Measurements from ENCODE around the gene NPM3.
A peak's percentile ranks its signal among the peaks of the same experiment; 100 is the strongest.

DNA sequence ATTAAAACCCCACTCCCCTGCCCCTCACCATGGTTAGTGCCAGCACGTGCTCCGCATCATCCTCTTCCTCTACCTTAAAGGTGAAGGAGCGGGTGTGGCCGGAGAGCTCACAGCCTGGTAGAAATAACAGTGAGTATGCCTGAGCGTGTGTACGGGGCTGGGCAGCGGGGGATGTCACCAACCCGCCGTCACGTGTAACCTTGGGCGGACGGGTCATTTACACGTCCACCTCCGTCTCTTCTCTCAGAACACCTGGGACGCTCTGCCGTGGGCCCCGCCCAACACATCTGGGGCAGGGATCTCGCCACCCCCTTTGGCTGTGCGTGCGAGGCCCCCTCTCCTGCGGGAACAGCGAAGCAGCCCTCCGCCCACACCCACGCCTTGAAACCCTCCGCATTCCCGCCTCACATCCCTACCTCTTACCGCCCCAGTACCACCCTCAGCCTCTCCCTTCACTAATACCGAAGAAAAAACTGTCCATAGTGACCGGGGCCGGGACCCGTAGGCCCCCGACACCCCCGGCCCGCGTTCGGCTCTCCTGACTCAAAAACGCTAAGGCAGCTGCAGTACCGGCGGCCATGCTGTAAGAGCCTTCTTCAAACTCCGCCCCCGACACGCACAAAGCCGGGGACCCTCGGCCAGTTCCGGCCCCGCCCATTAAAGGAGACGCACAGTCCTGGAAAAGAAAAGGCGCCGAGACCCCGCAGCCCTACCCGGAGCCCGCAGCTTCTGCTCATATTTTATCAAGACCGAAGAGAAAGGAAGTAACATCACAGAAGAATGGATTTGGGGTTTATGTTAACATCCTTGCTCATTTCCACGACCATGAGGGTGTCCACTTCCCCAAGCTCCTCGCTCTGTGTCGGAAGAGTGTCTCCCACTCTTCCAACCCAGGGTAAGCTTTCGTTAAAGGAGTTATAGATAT lies at the start of gene NPM3:
- TF ChIP-seq POLR2A (IDR thresholded peaks at IDR 0.05; ENCODE audit: control extremely low read depth in 1 of 2, low read depth in 2 of 2, low read length in 2 of 2) (peak in 1 of 2 experiments; percentile 67; a peak in 2 of 3 replicates), ZNF274 (IDR thresholded peaks at IDR 0.05; ENCODE audit: borderline replicate concordance, extremely low read depth, low read length) (no peak)
- TF ChIP-seq, protein P1, sequence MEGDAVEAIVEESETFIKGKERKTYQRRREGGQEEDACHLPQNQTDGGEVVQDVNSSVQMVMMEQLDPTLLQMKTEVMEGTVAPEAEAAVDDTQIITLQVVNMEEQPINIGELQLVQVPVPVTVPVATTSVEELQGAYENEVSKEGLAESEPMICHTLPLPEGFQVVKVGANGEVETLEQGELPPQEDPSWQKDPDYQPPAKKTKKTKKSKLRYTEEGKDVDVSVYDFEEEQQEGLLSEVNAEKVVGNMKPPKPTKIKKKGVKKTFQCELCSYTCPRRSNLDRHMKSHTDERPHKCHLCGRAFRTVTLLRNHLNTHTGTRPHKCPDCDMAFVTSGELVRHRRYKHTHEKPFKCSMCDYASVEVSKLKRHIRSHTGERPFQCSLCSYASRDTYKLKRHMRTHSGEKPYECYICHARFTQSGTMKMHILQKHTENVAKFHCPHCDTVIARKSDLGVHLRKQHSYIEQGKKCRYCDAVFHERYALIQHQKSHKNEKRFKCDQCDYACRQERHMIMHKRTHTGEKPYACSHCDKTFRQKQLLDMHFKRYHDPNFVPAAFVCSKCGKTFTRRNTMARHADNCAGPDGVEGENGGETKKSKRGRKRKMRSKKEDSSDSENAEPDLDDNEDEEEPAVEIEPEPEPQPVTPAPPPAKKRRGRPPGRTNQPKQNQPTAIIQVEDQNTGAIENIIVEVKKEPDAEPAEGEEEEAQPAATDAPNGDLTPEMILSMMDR (IDR thresholded peaks at IDR 0.05; ENCODE audit: control extremely low read depth in 1 of 3, insufficient read depth in 1 of 3, low read depth in 1 of 3, low read length in 3 of 3), result no peak

Data from H1 (cell line).